ENCODE data around the gene LAMB3.

LAMB3 gene

DNA sequence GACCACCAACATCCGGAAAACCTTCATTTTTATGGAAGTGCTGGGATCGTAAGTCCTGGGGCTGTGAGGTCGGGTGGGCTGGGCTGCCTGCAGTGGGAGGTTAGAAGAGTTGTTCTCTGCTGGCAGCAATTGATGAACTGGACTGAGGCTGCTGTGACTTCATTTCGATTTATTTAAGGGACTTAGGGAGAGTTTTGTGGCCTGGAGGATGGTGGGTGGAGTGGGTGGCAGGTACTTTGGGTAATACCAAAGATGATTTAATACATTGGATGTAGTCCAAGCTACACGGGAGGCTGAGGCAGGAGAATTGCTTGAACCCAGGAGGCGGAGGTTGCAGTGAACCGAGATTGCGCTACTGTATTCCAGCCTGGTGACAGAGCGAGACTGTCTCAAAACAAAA is 57.2 kb downstream of the LAMB3 start:
- no peak for DNase-seq (ENCODE audit: low spot score)

DNA sequence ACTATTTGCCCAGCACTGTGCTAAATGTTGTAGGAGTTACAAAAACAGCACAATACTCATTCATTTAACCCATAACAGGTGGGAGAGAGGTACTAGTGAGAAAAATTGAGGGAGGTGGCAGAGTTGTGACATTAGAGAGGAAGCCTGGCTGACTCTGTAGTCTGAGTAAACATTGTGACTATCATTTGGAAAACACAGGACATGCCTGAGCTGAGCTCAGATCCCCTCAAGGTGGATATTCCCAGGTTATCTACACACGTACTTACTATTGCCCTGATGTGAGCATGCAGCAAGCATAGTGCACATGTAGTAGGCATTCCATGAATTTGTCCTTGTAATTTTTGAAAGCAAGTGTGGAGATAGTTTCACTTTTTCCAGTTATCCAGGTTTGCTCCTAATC is 57.8 kb downstream of the LAMB3 start:
- no peak for DNase-seq (ENCODE audit: low spot score)

DNA sequence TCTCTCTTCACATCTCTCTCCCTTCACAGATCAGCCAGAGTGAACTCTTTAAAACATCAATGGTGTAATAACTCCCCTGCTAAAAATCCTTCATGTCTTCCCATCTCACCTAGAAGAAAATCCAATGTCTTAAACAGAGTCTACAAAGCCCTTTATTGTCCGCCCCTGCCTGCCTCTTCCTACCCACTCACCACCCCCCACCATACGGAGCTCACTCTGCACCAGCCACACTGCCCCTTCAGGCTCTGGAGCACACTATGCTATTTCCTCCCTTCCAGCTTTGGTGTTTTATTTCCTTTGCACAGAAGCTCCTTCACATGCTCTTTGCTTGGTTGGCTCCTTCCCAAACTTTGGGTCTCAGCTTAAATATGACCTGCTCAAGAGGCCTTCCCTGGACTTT is 58.5 kb downstream of the LAMB3 start:
- DNase-seq (ENCODE audit: low spot score): no peak

DNA sequence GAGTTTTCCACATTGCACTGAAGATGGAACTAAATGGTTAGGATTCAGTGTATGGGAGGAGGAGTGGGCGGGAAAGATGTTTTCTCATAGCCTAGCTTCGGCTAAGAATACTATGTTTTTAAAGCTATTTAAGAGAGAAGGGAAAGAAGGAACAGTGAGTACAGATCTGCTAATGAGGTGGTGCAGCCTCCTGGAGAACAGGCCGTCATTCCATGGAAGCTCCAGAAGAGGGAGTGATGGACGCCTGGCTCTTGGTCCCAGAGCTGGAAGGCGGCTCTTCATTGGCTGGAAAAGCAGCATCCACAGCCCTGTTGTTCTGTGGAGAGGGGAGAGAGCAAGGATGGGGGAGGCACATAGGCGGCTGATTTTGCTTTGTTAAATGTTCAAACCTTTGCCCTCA is 61.8 kb downstream of the LAMB3 start:
- peak; percentile 26 for DNase-seq (ENCODE audit: low spot score)

DNA sequence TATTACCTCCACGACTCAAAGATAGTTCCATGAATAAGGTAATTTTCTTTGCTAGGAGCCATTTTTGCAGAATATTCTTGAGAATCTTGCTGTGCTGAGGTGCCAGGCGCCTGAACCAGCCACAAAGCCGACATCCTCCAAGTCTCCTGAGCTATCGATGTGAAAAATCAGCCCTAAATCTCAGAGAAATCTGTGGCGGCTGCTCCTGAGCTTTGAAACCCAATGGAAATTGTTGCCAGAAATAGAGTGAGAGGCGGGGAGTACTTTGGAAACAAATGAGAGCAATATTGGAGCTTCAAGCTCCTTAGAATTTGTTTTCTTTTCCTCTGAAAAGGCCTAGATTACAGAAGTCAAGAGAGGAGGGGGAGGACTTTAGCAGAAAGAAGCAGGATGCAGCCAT is 62.4 kb downstream of the LAMB3 start:
- DNase-seq (ENCODE audit: low spot score): no peak

DNA sequence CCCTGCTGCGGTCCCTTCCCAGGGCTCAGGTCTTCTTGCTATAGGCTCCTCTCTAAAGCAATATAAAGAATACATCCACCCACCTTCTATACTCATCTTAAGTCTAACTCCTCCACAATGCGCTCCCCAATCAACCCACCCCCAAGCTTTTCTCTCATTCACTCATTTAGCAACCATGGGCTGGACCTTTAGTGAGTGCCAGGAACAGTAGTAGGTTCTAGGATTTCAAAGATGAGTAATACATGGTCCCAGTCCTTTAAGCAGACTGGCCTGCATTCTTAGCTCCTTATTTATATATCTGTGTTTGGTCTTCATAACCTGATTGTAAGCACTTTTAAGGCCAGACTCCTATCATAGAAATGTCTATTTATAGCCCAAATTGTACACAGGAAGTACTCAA is 62.8 kb downstream of the LAMB3 start:
- no peak for DNase-seq (ENCODE audit: low spot score)

DNA sequence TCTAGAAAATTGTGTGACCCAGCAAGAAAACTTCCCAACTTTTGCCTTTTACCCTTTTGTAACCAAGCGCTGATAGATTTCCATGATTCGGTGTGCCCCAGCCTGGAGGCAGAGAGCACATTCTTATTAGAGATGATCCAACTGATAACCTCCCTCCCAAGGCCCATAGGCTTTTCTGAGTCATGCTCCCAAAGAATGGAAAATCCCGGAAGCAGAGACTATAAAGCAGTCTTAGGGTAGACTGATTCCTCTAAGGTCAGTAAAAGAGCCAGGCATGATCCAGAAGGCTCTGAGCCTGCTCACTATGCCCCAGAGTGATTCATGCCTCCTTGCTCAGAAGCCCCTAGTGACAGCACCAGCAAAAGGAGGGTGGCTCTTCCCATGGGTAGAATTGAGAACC is 64.4 kb downstream of the LAMB3 start:
- no peak for DNase-seq (ENCODE audit: low spot score)

DNA sequence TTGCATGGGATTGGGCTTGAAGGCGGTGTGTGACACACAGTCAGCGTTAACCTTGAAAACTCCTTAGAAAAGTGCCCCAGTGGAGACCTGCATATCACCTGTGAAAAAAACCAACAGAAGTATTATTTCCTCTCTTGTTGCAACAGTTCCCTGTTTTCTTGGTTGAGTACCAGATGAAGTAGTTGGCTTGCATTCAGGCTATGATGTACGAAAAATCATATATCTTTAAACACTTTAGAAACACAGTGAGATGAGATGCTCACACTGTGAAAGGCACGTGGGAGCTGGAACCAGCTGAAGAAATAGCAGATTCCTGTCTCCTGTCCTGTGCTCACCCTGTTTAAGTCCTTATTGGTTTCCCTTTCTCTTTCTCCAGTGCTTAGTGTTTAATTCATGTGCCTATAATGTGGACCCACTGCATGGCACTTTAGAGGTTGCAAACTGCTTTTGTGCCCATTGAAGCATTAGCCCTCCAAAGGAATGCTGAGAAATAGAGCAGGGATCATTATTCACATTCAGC is 65.9 kb downstream of the LAMB3 start:
- no peak for DNase-seq (ENCODE audit: low spot score)

DNA sequence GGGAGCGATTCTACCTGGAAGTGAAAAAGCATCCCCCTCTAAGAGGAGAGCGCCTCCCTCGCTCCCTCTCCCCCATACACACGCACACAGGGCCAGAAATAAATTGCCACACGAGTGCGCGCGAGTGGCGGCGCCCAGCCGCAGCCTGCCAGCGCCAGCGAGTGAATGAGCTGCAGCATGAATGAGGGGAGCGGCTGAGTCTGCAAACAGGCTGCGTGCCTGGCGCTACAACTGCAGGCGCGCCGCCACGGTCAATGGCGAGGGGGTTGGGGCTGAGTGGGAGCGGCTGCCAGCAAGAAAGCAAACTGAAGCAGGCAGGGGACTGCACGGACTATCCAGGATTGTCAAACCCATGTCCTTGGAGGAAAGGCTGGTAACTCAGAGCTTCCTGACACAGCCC is 66.6 kb downstream of the LAMB3 start:
- no peak for DNase-seq (ENCODE audit: low spot score)

DNA sequence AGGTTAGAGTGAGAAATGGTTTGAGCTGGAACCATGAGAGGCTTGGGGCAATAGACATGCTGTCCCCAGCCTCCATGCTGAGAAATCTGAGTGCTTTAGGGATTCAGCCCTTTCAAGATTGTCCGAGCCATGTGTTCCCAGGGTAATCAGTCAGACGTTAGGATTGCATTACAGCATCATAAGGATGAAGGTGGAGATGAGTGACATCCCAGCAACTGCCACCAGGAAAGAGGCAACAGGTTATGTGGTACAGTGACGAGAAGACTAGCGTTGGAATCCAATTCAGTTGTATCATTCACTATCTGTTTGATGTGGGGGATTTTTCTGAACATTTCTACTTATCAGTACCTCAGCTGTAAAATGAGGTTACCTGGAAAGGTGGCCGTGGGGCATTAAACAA is 67.0 kb downstream of the LAMB3 start:
- no peak for DNase-seq (ENCODE audit: low spot score)

DNA sequence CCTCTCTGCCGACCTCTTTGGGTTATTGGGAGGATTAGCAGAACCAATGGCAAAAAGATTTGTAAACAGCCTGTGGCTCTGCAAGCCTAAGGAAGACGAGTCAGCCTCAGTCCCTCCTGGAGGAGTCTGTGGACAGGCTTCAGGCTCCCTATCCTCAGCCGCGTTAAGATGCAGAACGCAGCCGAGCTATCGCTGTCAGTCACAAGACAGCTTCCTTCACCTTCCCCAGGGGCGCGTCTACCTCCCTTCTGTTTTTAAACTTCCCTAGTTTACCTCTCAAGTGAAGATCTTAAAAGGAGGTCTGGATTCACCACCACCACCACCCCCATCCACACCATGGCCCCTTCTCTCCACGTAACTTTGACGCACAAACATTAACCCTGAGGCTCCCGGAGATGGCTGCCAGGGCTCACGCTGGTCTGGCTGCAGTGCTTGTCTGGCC is 68.0 kb downstream of the LAMB3 start:
- no peak for DNase-seq (ENCODE audit: low spot score)

DNA sequence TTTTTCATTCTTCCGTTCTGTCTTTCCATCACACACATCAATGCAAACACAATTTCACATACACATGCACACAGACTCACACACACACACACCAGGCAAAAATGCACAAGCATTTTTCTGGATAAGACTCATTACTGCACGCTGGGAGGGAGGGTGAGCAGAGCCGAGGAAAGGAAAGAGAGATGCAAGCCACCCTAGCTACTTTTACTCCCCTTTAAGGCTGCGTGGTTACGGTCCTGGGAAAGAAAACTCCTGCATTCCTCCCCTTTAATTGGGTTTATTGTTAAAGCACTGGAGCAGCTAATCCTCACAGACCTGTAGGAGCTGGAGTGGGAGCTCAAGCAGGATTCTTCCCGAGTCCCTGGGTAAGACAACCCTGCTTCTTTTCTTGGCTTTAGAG is 68.8 kb downstream of the LAMB3 start, which contains the start of gene CAMK1G:
Gene CAMK1G, plus strand, starts transcription at position 307 of the 400 bp plus-strand sequence. CDS start 11,270 bp downstream, outside the sequence.
- DNase-seq (ENCODE audit: low spot score): no peak

DNA sequence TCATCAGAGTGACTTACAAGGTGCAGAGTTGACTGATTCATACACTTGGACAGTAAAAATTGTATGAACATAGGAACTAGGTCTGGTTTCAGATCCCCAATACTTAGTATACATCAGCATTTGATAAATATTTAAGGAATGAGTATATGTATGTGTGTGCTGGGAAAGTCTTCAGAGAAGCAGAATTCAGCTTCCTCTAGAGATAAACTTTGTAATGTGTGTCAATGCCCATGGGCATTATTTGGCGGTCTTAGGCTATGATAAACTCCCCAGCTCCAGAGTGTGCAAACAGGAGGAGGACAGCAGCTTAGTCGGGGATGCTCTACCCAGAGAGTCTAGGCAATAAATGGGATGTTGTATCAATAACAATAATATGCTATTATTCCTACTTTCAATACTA is 71.6 kb downstream of the LAMB3 start:
- no peak for DNase-seq (ENCODE audit: low spot score)

DNA sequence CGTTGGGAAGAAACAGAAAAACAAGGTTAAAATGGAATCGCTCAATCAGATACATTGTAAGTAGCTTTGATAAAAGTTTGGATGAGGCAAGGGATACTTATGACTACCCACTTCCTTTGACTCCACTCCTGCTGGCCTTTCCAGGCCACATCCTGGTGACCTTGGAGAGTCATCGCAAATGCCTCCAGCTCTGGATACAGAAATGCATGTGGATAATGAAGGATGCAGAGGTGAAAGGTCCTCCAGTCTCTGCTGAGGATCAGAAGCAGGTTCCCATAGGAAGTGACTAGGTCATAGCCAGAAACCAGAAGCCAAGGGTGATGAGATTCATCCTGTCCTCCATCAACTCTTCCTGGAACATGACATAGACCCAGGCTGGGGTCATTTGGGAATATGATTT is 74.9 kb downstream of the LAMB3 start:
- no peak for DNase-seq (ENCODE audit: low spot score)

DNA sequence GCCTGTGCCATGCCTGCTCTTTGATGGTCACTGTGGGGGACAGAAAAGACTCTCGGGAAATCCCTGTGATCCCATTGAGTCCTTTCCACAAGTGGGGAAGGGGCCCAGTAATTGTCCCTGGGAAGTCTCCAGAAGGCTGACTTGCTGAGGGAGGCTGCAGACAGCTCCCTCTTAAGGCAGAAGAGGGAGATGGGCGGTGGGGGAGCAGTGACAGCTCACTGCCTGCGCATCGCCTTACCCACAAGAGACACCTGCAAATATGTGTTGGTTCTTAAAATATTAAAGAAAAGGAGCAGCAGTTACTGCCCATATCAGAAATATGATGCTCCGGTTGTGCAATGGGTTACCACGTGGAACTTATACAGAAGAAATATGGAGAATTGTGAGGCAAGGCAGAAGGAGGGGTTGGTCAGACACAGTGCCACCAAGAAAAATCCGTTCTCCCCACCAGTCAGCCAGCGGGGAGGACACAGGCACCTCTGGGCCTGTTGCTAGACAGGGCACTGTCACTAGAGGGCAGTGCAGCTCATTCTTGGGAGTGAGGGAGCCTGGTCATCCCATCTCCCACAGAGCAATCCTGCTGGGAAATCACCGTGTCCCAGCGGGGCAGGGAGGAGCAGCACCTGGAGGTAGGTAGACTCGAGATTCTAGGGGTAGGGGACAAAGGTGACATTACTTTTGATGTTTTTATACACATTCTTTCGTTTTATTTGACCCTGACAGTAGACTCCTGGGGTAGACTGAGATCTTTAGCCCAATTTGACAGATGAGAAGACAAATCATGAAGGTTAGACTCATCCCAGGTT is 75.6 kb downstream of the LAMB3 start:
- peak; percentile 71 for DNase-seq (ENCODE audit: low spot score)

DNA sequence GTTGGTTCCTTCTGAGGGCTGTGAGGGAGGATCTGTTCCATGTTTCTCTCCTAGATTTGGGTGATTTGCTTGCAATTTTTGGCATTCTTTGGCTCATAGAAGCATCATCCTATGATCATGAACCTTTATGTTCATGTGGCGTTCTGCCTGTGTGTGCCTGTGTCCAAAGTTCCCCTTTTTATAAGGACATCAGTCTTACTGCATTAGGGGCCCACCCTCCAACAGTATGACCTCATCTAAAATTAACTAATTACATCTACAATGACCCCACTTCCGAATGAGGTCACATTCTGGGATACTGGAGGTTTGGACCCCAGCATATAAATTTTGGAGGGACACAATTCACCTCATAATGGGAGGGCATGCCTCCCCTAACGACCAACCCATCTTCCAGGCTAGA is 81.5 kb downstream of the LAMB3 start:
- DNase-seq (ENCODE audit: low spot score): no peak

DNA sequence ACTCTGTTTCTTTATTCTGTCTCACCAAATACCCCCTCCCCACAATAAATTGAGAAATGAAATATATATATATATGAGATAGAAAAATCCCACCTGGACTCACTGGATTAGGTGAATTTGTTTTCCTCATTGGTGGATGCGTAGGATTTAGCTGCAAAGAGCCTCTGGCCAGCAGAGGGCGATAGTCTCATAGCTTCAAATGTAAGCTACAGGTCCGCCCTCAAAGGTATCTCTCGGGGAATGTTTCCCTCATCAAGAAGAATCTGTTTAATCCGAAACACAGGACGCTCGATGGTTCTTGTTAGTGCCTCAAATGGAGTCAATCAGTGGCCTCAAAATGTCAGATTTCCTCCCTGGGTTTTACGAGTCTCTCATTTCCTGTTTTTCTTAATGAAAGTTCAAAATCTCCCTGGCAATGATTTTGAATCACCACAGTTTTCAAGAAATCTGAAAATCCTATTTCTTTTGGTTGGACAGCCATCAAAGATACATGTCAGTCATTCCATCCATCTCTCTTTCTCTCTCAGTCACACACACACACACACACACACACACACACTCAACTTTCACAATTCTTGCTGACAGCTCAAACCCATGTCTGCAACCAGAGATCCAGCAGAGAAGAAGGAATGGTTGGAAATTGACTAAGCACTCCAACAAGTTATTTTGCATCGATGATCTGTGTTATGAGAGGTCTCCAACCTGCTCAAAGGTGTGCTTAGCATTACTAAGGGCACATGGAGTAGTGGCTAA is 82.6 kb downstream of the LAMB3 start:
- no peak for DNase-seq (ENCODE audit: low spot score)

DNA sequence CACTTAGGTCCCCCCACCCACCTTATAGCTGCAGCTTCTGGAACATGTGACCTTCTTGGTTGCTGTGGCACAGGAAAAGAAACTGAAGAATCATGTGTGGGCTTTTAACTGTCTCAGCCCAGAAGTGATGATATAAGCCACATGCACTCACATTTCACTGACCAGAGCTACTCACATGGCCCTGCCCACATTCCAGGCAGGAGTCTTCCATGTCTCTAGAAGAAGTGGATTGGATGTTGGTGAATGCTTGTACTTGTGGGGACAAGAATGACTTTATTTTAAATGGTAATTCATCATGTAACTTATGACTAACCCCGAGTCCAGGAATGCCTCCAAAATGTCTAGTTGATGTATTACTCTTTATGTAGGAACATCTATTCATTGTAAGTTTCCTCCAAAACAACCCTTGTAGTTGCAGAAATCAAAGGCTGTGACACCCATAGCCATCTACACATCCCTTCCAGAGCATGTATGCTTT is 84.5 kb downstream of the LAMB3 start:
- no peak for DNase-seq (ENCODE audit: low spot score)

DNA sequence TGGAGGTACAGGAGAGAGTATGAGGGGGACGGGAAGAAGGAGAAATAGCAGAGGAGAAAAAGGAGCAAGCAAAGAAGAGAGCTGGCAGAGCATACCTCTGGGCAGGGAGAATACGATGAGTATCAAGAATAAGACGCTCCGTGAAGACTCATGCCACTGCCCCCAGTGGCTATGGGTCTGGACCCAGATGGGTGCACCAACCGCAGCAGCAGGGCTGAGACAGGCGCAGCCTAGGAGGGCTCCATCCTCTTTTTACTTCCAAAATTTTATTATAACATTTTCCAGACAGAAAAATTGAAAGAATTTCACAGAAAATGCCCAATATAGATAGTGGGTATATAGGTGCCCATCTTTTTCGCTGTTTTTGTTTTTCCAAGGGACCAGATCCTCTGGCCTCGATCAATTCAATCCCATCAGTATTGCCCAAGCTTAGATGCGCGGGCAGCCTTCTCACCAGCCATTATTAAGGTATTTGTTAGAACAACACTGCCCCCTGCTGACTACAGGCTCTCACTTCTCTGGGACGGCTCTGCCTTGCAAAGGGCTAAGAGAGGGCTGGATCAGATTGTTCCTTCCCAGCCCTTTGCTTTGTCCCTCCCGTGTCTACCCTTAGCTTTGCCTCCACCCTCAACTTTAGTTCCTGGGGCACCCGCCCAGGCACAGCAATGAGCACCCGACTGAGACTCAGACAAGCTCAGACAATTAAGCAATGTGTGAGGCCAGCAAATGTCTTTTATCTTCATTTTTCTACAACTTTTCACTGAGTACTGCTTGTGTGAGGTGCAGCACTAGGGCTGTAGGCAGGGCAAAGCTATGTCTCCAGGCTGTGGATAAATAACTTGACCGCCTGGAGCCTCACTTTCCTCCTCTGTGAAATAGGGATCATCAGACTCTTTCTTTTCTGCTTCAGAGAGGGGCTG is 86.2 kb downstream of the LAMB3 start:
- no peak for DNase-seq (ENCODE audit: low spot score)

Data from HuH-7.5 (cell line).